GM06990 (cell line): ENCODE data around the gene THOC6.

ENCODE experiments used
- DNase-seq: peaks from one replicate; pipeline ENCODE4 v3.0.0-alpha.2; 2011; ENCODE audit not compliant: insufficient read length; ENCODE audit errors: extremely low read depth
- H3K27me3 ChIP-seq: replicated peaks from 2 replicates; pipeline ENCODE4 v1.6.0; 2011; ENCODE audit warnings: low read length; ENCODE audit not compliant: control insufficient read depth, insufficient read depth
- H3K36me3 ChIP-seq: 2 replicates; pipeline ENCODE4 v1.5.1; 2011; ENCODE audit warnings: low read length; ENCODE audit not compliant: control insufficient read depth, insufficient read depth
- H3K4me3 ChIP-seq: replicated peaks from 2 replicates; pipeline ENCODE4 v1.5.1; 2011; ENCODE audit warnings: low read depth, mild to moderate bottlenecking, control low read depth, low read length
- CTCF ChIP-seq: IDR thresholded peaks from 2 replicates; pipeline ENCODE4 v1.5.1; 2011; ENCODE audit warnings: low read length, control low read depth, mild to moderate bottlenecking, inconsistent platforms; ENCODE audit not compliant: insufficient read depth, poor library complexity, severe bottlenecking

Gene THOC6

GRCh38 chr16:2977440-2977839, 46.4 kb upstream of the THOC6 start:
- Histone ChIP-seq H3K27me3 (no peaks in the 10 kb centered on the region), H3K36me3 (peaks cover 14% of the 10 kb centered on the region), H3K4me3 (no peak overlapping the region)
- no peak for TF ChIP-seq CTCF
- no peak for DNase-seq

DNA sequence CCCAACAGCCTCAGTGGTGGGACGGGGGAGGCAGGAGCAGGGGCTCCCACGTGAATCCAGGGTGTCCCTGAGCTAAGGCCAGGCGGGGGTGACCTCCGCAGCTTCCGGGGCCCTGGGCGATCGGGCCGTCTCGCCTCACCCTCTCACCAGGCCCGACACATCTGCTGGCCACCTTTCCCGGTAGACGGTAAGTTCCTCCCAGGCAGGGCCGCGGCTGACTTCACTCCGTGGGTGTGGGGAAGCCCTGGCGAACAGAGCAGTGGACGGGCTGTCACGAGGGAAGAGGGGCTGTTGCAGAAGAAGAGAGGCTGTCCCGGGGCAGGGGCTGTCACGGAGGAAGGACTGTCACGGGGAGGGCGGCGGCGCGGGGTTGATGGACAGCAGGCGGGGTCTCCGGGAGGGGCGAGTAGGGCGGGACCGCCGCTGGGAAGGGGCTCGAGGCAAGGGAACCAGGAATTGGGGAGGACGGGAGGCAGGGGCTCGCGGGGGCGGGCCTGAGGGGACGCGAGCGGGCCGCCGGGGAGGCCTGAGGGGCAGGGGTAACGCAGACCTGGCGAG, 44.1 kb upstream of the THOC6 start:
- no peak for DNase-seq
- Histone ChIP-seq H3K4me3 (peak overlapping the region; percentile 83), H3K36me3 (peaks cover 8% of the 10 kb centered on the region), H3K27me3 (no peaks in the 10 kb centered on the region; the same call in 1 of the 2 replicates)
- TF ChIP-seq CTCF = no peak

DNA sequence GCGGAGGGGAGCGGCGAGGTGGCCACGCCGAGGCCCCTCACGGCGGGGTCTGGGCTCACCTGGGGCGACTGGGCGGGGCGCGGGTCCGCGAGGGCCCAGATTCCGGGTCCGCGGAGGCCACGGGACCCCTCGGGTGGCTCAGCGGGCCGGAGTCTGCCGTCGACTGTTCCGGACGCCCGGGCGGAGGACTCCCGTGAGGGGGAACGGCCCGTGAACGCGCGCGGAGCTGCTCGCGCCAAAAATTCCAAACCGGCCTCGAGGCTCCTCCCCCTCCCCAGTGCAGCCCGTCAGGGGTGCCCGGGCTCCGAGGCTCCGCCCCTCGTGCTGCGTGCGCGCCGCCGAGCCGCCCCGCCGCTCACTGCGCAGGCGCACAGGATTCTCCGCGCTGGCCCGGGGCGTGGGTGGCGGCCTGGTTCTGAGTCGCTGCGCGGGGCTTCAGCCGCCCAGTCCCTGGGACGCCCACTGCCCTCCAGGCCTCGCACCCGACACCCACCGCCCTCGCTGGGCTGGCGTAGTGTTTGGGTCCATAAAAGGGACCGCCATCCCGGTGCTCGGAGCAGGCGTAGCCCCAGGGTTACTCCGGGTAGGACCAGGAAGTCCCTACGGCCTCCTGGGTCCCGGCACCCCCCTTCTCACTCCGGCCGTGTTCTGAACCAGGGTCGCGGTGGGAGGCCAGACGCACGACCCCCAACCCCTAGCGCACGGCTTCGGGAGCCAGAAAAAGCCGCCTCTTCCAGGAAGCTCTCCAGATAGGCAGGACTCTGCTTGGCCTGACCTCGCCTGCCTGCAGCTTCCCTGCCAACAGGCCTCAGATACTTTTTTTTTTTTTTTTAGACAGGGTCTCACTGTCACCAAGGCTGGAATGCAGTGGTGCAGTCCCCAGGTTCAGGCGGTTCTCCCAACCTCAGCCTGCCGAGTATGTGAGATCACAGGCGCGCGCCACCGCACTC, 43.3 kb upstream of the THOC6 start, which contains the start of gene PKMYT1:
Gene PKMYT1, minus strand, starts transcription at position 220 of the 950 bp plus-strand sequence. CDS start 789 bp downstream, outside the sequence.
- peak within 1 kb of the TSS; percentile 83 for H3K4me3 ChIP-seq
- TF ChIP-seq CTCF = no peak
- peaks cover 6% of the 10 kb centered on the region for H3K36me3 ChIP-seq
- peak; percentile 94 for DNase-seq
- peaks cover 1% of the 10 kb centered on the region for H3K27me3 ChIP-seq

- peak overlapping the region; percentile 83 for H3K4me3 ChIP-seq
- no peak for DNase-seq
- peaks cover 1% of the 10 kb centered on the region for H3K27me3 ChIP-seq
- H3K36me3 ChIP-seq = peaks cover 2% of the 10 kb centered on the region; the same call in 1 of the 2 replicates
- TF ChIP-seq CTCF = no peak
These were observed 42.5 kb upstream of the THOC6 start for GRCh38 chr16:2981177-2981898.

DNA sequence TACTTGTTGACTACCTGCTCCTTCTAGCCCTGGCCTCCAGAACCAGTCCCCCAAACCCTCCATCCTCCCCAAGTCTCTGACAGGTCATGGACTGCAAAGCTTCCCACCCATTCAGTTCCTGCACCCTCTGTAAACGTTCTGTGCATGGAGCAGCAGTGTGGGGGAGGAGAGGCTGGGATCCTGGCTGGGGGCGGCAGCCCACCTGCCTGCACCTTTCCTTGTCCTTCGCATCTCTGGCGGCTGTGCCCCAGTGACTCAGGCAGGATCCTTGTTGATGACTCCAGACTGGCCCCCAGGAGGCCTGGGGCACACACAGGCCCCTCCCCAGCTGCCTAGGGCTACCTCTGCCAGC, 42.0 kb upstream of the THOC6 start:
- no peak for DNase-seq
- Histone ChIP-seq H3K4me3 (no peak overlapping the region), H3K36me3 (no peaks in the 10 kb centered on the region; the same call in 1 of the 2 replicates), H3K27me3 (peaks cover 1% of the 10 kb centered on the region)
- TF ChIP-seq CTCF = no peak
